ENCODE results near the gene PRKACG.

DNA sequence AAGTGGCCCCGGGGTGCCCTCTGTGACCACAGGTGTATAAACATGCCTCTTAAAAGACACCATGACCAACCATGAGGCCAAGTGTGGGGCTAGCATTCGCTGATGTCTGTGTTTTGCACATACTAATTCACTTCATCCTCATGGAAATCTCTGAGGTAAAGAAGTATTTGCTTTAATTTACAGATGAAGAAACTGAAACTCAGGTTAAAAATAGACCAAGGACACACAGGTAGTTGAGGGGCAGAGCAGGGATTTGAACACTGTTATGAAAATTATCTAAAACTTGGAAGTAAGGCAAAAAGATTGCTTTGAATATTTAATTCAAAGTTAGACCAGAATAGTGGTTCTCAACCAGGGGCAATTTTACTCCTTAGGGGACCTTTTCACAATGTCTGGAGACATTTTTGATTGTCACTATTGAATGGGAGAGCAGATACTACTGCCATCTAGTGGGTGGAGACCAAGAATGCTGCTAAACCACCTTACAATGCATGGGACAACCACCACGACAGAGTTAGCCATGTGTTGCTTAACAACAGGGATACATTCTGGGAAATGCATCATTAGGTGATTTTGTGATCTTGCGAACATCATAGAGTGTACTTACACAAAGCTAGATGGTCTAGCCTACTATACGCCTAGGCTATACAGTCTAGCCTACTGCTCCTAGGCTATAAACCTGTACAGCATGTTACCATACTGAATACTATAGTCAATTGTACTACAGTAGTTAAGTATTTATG is 13.6 kb upstream of the PRKACG start:
- TF ChIP-seq, protein P1, sequence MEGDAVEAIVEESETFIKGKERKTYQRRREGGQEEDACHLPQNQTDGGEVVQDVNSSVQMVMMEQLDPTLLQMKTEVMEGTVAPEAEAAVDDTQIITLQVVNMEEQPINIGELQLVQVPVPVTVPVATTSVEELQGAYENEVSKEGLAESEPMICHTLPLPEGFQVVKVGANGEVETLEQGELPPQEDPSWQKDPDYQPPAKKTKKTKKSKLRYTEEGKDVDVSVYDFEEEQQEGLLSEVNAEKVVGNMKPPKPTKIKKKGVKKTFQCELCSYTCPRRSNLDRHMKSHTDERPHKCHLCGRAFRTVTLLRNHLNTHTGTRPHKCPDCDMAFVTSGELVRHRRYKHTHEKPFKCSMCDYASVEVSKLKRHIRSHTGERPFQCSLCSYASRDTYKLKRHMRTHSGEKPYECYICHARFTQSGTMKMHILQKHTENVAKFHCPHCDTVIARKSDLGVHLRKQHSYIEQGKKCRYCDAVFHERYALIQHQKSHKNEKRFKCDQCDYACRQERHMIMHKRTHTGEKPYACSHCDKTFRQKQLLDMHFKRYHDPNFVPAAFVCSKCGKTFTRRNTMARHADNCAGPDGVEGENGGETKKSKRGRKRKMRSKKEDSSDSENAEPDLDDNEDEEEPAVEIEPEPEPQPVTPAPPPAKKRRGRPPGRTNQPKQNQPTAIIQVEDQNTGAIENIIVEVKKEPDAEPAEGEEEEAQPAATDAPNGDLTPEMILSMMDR (IDR thresholded peaks at IDR 0.05; ENCODE audit: poor library complexity, severe bottlenecking), result peak; percentile 91
- TF ChIP-seq EZH2 (IDR thresholded peaks at IDR 0.05; ENCODE audit: borderline replicate concordance, insufficient read depth, low read length, poor library complexity, severe bottlenecking), result no peak
- TF ChIP-seq MXI1 (conservative IDR thresholded peaks at IDR 0.05; ENCODE audit: poor library complexity, severe bottlenecking), result no peak
- TF ChIP-seq RAD21 (conservative IDR thresholded peaks at IDR 0.05), result peak; percentile 83
- TF ChIP-seq EP300 (conservative IDR thresholded peaks at IDR 0.05; ENCODE audit: poor library complexity, severe bottlenecking), result no peak
- no peak for TF ChIP-seq POLR2AphosphoS5 (IDR thresholded peaks at IDR 0.05)
- TF ChIP-seq TAF1 (IDR thresholded peaks at IDR 0.05; ENCODE audit: low read depth), result no peak
- no peak for TF ChIP-seq REST (IDR thresholded peaks at IDR 0.05; ENCODE audit: borderline replicate concordance)

Measured in neural cell (in vitro differentiated cells).